Esophagus mucosa (tissue), 1 donor: Measurements from ENCODE around the gene CATSPER3. TPM values are rescaled to one million over a fixed set of nuclear protein-coding genes. Genes with fewer than 3 reads are reported as not detected.

Experiments used
- total RNA-seq: library from RNA; stranded (reverse); gene quantifications from one replicate; pipeline ENCODE4 v1.2.4, GENCODE V29; 2023
- donor health status: DM: yes; HTN: yes; CAD: no.

Gene CATSPER3
- total RNA-seq, 1 donor from 2014 or later: 0.40 TPM

Other genes with a start within 250 kb of the CATSPER3 start
- 15.7 TPM for gene CAMLG, start 229.4 kb upstream of the CATSPER3 start, total RNA-seq
- 32.8 TPM for gene DDX46, start 209.1 kb upstream of the CATSPER3 start, total RNA-seq
- 21.0 TPM for gene C5orf24, start 121.9 kb upstream of the CATSPER3 start, total RNA-seq
- gene TXNDC15, start 93.5 kb upstream of the CATSPER3 start, total RNA-seq: 16.7 TPM
- 16.1 TPM for gene PCBD2, start 62.8 kb upstream of the CATSPER3 start, total RNA-seq
- 689 TPM for gene PITX1, start 66.3 kb downstream of the CATSPER3 start, total RNA-seq